HG02870 (cell line): ENCODE data around the gene CCL16.
"Not testable (repeated sequence)": the region's sequence is repeated elsewhere in the genome, so short reads cannot be mapped to it uniquely, and the experiment has no call there.

Experiments
- ATAC-seq: cut with Tn5 transposase; IDR thresholded peaks from one replicate; pipeline ENCODE4 v1.9.1; 2021; ENCODE audit warnings: mild to moderate bottlenecking, moderate library complexity; ENCODE audit not compliant: unreplicated experiment

The CCL16 gene

DNA sequence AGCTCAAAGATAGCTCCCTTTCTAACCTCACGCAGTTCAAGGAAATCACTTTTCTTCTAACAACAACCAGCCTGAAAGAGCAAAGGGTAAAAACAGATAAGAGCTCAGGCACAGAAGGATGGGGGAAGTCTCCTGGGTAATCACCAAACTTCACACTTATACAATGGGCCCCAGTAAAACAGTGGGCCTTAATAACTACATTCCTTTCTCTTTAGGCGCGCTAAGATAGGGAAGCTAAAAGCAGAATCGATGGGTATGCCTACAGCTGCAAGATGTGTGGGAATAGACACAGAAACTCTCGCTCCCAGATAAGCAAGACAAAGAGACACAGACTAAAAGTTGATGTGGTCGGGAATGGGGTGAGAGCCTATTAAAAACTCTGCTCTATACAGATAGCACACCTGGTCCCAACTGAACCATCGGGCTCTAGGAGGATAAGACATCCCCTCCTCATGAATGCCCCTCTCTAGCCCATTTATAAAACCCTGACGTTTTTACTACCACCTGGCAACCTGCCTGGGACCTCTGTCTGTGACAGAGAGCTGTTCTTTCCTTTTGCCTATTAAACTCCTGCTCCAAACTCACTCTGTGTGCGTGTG, 38.6 kb downstream of the CCL16 start:
- ATAC-seq = no peak

- not testable (repeated sequence) for ATAC-seq
Observed at GRCh38 chr17:35938492-35938891, 42.8 kb downstream of the CCL16 start.

GRCh38 chr17:35936063-35936462, 45.2 kb downstream of the CCL16 start:
- no peak for ATAC-seq

GRCh38 chr17:35934760-35935159, 46.5 kb downstream of the CCL16 start:
- no peak for ATAC-seq

DNA sequence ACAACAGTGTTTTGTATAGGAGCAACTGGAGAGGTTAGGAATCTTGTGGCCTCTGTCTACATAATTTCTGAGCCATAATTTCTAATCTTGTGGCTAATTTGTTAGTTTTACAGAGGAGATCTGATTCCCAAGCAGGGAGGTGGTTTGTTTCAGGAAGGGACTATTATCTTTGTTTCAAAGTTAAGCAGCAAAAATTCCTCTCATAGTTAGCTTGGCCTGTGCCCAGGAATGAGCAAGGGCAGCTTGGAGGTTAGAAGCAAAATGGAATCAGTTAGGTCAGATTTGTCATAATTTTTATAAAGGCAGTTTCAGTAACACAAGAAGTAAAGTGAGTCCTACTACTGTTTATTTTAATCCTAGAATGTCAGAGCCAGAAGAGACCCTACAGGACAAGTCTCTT, 48.7 kb downstream of the CCL16 start:
- no peak for ATAC-seq

DNA sequence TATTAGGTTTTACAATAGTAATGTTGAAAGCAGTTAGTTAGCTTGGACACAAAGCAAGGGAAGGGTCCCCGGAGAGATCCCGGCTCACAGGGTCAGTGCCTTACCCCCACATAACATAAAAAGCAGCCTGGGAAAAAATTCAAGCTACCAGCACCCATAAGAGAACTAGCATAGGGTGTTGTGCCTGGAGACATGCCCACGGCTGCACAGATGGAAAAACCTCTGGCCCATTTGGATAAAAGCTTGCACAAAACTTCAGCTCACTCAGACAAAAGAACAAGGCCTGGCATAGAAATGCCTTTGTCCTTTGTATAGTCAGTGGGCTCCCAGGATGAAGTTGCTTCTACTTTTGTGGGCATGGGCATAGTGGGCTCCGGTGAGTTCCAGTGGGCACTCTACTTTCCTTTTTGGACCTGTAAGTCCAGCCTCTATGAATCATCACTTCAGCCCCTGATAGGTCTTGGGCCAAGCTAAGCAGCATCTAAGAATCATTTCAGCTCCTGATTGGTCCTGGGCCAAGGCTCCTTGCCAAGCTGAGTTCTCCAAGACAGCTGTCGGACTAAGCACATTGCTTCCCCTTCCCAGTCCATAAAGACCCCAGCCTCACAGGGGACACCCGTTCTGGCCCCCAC, 49.4 kb downstream of the CCL16 start:
- no peak for ATAC-seq

DNA sequence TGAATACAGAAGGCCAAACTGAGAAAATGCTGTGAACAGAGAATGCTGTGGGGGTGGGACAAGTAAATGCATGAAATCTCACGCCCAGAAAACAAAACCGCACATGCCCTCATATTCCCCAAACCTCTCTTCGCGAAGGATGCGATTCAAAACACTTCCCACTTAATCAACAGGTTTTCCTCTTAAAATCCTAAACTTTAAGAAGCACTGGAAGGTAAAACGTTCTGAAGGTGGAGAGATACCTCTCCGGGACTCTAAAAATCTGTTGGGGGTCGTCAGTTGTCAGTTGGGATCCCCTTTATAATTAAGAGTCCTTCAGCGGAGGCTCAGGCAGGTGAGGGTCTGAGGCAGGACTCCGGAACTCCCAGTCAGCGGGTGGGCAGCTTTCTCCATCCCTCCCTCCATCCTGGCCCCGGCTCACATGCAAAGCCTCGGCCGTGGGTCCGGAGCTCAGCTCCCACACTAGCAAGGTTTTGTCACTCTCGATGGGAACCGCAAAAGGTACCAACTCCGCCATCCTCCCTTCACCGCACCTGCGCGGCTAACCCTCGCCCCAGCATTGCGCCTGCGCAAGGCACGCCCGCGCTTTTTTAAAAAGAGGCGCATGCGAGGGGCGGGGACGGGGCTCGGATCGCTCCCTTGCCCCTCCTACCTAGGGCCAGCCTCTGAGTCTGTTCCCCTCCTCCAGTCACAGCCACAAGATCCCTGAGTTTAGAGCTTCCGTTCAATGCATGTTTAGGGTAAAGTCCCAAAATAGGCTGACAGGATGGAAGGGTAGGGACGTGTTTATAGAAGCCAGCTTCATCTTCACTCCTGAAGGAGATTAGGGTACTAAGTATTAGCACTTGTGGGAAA, 50.9 kb downstream of the CCL16 start, which contains the start of gene RDM1:
Gene RDM1, minus strand, starts transcription at position 563 of the 855 bp plus-strand sequence. Its CDS starts 46 bp downstream, at position 517.
- ATAC-seq = peak; percentile 50

DNA sequence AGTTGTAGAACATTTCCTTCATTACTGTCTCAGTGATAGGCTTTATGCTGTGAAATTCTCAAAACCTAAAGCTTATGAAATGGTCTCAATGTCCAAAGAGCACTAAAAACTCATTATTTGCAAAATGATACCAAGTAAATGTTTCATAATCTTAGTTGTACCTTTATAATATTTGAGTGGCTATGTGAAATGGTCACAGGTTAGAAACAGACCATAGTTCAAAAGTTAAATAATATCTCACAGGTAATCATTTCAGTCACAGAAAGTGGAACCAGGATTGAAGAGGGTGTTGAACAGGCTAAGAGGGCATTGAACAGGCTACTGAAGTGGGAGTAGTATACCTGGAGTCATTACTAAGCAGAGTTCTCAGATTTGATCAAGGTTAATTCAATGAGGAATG, 53.6 kb downstream of the CCL16 start:
- ATAC-seq = no peak
